SKM-1 treated with dmso at 0.1 percent for 144 hours (cell line): ENCODE results near the gene CLEC4G.

ENCODE experiments used
- DNase-seq: peaks from one replicate; lab custom pipeline; 2025; ENCODE audit not compliant: unreplicated experiment; lab: John Stamatoyannopoulos, UW

Gene CLEC4G

DNA sequence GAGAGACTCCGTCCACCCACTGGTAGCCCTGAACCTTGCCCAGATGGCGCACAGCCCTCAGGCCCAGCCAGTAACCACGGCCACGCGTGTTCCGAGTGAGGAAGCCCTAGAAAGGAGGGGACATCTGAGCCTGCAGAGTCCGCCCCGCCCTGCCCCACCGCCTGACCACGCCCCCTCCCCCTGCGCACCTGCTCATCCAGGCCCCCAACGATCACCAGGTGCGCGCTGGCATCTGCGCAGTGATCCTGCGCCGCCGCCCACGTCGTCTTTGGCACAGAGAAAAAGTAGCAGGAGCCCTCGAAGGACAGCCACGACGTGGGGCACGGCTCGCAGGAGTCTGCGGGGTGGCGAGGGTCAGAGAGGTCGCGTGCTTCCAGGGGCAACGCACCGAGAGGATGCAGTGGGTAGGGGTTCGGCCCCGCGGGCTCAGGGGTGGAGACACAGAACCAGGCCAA, 2.1 kb downstream of the CLEC4G start:
- no peak for DNase-seq

GRCh38 chr19:7729211-7729610, 2.7 kb downstream of the CLEC4G start:
- DNase-seq: no peak

DNA sequence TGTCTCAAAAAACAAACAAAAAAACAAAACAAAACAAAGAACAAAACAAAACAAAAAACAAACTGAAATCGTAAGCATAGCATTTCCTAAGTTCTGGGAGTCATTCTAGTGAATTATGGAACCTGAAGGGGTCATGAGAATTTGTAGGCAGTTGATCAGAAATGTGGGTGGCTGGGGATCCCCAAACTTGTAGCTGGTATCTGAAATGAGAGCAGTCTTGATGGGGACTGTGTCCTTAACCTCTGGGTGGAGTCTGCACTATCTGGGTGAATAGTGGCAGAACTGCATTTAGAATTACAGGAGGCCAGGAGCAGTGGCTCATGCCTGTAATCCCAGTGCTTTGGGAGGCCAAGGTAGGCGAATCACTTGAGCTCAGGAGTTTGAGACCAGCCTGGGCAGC, 6.1 kb downstream of the CLEC4G start:
- no peak for DNase-seq

GRCh38 chr19:7722231-7722651, 9.7 kb downstream of the CLEC4G start:
- DNase-seq: no peak

- DNase-seq: no peak
Measured at GRCh38 chr19:7720351-7720750, 11.6 kb downstream of the CLEC4G start.

DNA sequence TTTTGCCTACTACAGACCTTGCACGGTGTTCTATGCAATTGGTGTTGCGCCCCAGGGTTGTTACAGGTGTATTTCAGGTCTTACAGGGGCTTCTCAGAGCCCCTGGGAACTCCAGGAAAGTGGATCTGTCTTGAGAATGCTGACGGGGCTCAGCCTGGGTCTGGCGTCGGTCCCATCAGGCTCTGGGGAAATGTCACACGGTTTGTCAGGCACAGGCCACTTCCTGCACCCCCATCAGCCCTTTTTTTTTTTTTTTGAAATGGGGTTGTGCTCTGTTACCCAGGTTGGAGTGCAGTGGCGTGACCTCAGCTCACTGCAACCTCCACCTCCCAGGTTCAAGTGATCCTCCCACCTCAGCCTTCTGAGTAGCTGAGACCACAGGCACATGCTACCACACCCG, 13.2 kb downstream of the CLEC4G start:
- DNase-seq: no peak

- no peak for DNase-seq
Measured at GRCh38 chr19:7716762-7717161, 15.1 kb downstream of the CLEC4G start.

GRCh38 chr19:7715671-7716070, 16.2 kb downstream of the CLEC4G start:
- no peak for DNase-seq

DNA sequence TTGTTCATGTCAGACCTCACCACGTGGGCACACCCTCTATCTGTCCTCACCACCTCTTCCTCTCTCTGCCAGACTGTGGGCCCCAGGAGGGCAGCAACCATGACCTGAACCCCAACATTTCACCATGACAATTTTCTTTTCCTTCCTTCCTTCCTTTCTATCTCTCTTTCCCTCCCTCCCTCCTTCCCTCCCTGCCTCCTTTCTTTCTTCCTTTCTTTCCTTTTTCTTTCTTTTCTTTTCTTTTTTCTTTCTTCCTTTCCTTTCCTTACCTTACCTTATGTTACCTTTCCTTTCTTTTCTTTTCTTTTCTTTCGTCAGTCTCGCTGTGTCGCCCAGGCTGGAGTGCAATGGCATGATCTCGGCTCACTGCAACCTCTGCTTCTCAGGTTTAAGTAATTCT, 21.3 kb downstream of the CLEC4G start:
- DNase-seq: no peak

DNA sequence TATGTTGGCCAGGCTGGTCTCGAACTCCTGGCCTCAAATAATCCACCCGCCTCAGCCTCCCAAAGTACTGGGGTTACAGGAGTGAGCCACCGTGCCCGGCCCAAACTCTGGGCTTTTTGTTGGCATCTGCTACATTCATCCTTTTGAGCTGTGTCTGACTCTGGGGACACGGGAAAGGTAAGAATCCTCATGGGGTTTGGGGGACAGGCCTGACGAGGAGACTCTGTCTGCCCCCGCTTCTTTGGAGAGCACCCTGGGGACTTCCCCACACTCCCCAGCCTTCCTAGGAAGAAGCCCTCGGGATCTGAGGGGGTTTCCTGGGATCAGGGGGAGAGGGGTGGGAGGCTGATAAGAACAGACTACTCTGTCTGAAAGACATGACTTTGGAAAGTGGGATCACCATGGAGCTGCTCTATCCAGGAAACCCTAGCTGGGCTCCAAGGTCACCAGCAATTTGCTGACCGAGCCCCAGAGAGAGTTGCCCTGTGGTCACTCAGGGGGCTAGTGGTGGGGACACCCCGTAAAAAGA, 21.9 kb downstream of the CLEC4G start:
- DNase-seq: no peak

GRCh38 chr19:7706955-7707456, 24.9 kb downstream of the CLEC4G start:
- no peak for DNase-seq

GRCh38 chr19:7706188-7706954, 25.5 kb downstream of the CLEC4G start:
- no peak for DNase-seq

- DNase-seq: peak; percentile 86
Measured at GRCh38 chr19:7705387-7706187, 26.3 kb downstream of the CLEC4G start.

DNA sequence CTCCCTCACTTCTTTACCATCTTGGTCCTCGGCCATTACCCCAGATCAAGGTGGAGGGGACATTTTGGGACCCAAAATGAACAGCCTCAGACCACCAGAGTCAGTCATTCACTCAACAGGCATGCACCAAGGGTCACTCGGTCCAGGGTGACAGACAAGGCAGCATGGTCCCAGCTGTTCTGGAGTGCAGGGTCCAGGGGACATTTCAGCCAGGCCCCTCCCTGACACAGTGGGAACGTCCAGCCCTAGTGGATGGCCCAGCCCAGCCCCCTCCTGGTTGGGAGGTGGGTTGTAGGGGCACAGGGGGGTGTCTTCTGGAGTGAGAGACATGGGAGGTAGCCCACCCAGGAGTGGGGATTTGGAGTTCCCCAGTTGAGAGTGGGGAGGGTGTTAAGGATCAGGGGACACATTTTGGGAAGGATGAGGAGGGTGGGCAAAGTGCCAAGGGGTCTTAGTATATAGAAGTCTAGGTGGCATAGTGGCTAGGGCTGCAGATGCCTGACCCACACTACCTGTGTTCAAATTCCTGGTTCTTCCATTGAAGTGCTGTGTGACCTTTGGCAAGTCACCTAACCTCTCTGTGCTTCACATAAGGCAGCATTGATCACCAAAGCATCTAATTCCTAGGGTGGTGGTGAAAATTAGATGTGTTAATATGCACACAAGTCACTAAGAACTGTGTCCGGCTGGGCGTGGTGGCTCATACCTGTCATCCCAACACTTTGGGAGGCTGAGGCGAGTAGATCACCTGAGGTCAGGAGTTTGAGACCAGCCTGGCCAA, 27.4 kb downstream of the CLEC4G start:
- DNase-seq: no peak

DNA sequence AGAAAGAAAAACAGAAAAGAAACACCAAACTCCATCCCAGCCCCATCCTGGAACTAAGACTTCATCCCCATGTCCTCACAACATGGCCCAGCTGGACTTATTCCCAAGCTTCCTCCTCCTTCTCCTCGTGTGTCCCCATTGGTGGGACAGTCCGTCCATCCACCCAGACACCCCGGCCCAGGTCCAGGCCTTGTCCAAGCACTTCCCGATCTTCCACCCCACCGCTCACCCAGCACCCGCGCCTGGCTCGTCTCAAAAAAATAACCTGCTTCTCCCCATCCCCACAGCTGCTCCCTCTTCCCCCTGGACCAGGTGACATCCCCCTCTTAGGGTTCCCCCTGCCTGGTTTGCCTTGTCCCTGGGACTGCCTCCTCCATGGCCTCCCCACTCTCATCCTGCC, 28.6 kb downstream of the CLEC4G start:
- DNase-seq: no peak

GRCh38 chr19:7701654-7702457, 30.1 kb downstream of the CLEC4G start, which contains the start of gene FCER2:
Gene FCER2 (minus strand): TSS chr19:7702131. CDS start chr19:7699760, 2,371 bp downstream.
- no peak for DNase-seq

DNA sequence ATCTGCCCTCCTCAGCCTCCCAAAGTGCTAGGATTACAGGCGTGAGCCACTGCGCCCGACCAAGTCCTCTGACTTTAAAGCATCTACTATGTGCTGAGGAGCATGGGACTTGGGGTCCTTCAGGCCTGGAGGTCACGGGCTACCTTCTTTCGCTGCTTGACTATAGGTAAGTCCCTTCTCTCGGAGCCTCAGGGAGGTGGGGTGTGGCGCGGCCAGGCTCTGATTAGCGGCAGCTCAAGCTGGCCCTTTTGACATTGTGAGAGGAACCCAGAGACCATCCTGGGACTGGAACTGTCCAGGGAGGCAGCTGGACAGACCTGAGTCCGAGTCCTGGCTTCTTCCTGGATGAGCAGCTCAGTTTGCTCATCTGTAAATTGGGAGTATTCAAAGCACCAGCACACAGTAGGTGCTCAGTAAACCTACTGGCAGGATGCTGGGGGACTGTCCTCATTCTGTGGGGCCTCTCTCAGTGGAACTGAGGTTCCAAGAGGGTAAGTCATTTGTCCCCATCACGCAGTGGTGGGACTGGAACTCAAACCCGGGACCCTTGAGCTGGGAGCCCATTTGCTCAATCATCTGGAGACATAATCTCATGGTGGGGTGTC, 30.8 kb downstream of the CLEC4G start:
- DNase-seq: no peak

GRCh38 chr19:7699417-7700401, 32.2 kb downstream of the CLEC4G start:
- no peak for DNase-seq

DNA sequence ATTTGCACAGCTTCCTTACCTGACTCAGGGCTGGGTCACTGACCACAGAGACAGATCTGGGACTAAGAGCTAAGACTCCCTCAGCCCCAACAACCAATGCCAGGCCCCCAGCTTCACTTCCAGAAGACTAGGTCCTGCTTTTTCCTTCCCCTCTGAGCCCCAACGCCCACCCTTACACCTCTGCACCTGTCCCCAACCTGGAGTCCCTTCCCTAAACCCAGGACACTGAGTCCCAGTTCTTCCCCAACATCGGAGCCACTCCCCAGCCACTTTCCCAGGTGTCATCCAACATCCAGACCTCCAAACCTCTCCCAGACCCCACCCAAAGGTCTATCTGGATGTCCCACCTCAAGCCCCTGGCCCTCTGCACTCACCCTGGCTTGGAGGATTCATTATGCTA, 32.9 kb downstream of the CLEC4G start:
- DNase-seq: no peak
